ENCODE results near the gene MESP2. TPM values are rescaled to one million over a fixed set of nuclear protein-coding genes. Genes with fewer than 3 reads are reported as not detected.
A peak's percentile ranks its signal among the peaks of the same experiment; 100 is the strongest.

Gene MESP2
- total and polyA plus RNA-seq, 2 donors (not counting 1 experiment from before 2014, with no cell fraction given): 0.99 TPM; not detected in 1

GRCh38 chr15:89772932-89773583, 3.1 kb upstream of the MESP2 start:
- Histone ChIP-seq H3K27me3 (ENCODE audit: control insufficient read depth, insufficient read depth, low read length) (no peaks in the 10 kb centered on the region), H3K9me3 (ENCODE audit: control insufficient read depth, insufficient read depth, low read depth, low read length) (no peaks in the 10 kb centered on the region), H3K4me2 (ENCODE audit: extremely low read depth, insufficient read depth, low read length) (no peak overlapping the region), H3K36me3 (ENCODE audit: control insufficient read depth, insufficient read depth, low read length) (no peaks in the 10 kb centered on the region), H3K9ac (ENCODE audit: insufficient read depth, low read length) (no peak overlapping the region), H3K4me3 (replicated peaks in 1 of 4; ENCODE audit: control extremely low read depth in 1 of 4, insufficient read depth in 1 of 4, low read depth in 3 of 4, low read length in 4 of 4) (no peak overlapping the region), H4K20me1 (ENCODE audit: control insufficient read depth, extremely low read depth, insufficient read depth, low read length) (no peaks in the 10 kb centered on the region), H3K4me1 (ENCODE audit: control insufficient read depth, extremely low read depth, insufficient read depth, low read length) (peaks cover 6% of the 10 kb centered on the region), H3K79me2 (ENCODE audit: control insufficient read depth, insufficient read depth, low read length) (no peaks in the 10 kb centered on the region), H2AFZ (ENCODE audit: low read length) (no peak overlapping the region), H3K27ac (ENCODE audit: insufficient read depth, low read length) (no peak overlapping the region)
- DNase-seq (ENCODE audit: low read depth in 2 of 2): peak; percentile 20 to 36
- TF ChIP-seq EZH2 (IDR thresholded peaks at IDR 0.05; ENCODE audit: low read length, missing control alignments): no peak
- TF ChIP-seq, protein P1, sequence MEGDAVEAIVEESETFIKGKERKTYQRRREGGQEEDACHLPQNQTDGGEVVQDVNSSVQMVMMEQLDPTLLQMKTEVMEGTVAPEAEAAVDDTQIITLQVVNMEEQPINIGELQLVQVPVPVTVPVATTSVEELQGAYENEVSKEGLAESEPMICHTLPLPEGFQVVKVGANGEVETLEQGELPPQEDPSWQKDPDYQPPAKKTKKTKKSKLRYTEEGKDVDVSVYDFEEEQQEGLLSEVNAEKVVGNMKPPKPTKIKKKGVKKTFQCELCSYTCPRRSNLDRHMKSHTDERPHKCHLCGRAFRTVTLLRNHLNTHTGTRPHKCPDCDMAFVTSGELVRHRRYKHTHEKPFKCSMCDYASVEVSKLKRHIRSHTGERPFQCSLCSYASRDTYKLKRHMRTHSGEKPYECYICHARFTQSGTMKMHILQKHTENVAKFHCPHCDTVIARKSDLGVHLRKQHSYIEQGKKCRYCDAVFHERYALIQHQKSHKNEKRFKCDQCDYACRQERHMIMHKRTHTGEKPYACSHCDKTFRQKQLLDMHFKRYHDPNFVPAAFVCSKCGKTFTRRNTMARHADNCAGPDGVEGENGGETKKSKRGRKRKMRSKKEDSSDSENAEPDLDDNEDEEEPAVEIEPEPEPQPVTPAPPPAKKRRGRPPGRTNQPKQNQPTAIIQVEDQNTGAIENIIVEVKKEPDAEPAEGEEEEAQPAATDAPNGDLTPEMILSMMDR (conservative IDR thresholded peaks at IDR 0.05 in 1 of 2, IDR thresholded peaks at IDR 0.05 in 1 of 2; ENCODE audit: low read depth in 1 of 2, low read length in 2 of 2): peak; percentile 29 to 44

- Histone ChIP-seq H3K9me3 (ENCODE audit: control insufficient read depth, insufficient read depth, low read depth, low read length) (no peaks in the 10 kb centered on the region), H3K27me3 (ENCODE audit: control insufficient read depth, insufficient read depth, low read length) (no peaks in the 10 kb centered on the region), H3K27ac (ENCODE audit: insufficient read depth, low read length) (no peak overlapping the region), H3K4me3 (replicated peaks in 1 of 4; ENCODE audit: control extremely low read depth in 1 of 4, insufficient read depth in 1 of 4, low read depth in 3 of 4, low read length in 4 of 4) (no peak overlapping the region), H3K4me2 (ENCODE audit: extremely low read depth, insufficient read depth, low read length) (no peak overlapping the region), H2AFZ (ENCODE audit: low read length) (no peak overlapping the region), H3K79me2 (ENCODE audit: control insufficient read depth, insufficient read depth, low read length) (no peaks in the 10 kb centered on the region), H3K4me1 (ENCODE audit: control insufficient read depth, extremely low read depth, insufficient read depth, low read length) (peaks cover 6% of the 10 kb centered on the region), H3K36me3 (ENCODE audit: control insufficient read depth, insufficient read depth, low read length) (no peaks in the 10 kb centered on the region), H3K9ac (ENCODE audit: insufficient read depth, low read length) (no peak overlapping the region), H4K20me1 (ENCODE audit: control insufficient read depth, extremely low read depth, insufficient read depth, low read length) (no peaks in the 10 kb centered on the region)
- no peak for DNase-seq (ENCODE audit: low read depth in 2 of 2)
- TF ChIP-seq, protein P1 (conservative IDR thresholded peaks at IDR 0.05 in 1 of 2, IDR thresholded peaks at IDR 0.05 in 1 of 2; ENCODE audit: low read depth in 1 of 2, low read length in 2 of 2): no peak
- TF ChIP-seq EZH2 (IDR thresholded peaks at IDR 0.05; ENCODE audit: low read length, missing control alignments): no peak
These were observed 1.6 kb upstream of the MESP2 start for GRCh38 chr15:89774492-89774891.

- Histone ChIP-seq H3K4me2 (ENCODE audit: extremely low read depth, insufficient read depth, low read length) (peak overlapping the region; percentile 61), H3K27ac (ENCODE audit: insufficient read depth, low read length) (no peak overlapping the region), H3K27me3 (ENCODE audit: control insufficient read depth, insufficient read depth, low read length) (no peaks in the 10 kb centered on the region), H3K4me1 (ENCODE audit: control insufficient read depth, extremely low read depth, insufficient read depth, low read length) (no peaks in the 10 kb centered on the region), H3K9me3 (ENCODE audit: control insufficient read depth, insufficient read depth, low read depth, low read length) (no peaks in the 10 kb centered on the region), H2AFZ (ENCODE audit: low read length) (no peak overlapping the region), H3K9ac (ENCODE audit: insufficient read depth, low read length) (no peak overlapping the region), H3K4me3 (replicated peaks in 1 of 4; ENCODE audit: control extremely low read depth in 1 of 4, insufficient read depth in 1 of 4, low read depth in 3 of 4, low read length in 4 of 4) (peak overlapping the region in 1 of 4 experiments; percentile 52), H4K20me1 (ENCODE audit: control insufficient read depth, extremely low read depth, insufficient read depth, low read length) (no peaks in the 10 kb centered on the region), H3K79me2 (ENCODE audit: control insufficient read depth, insufficient read depth, low read length) (no peaks in the 10 kb centered on the region), H3K36me3 (ENCODE audit: control insufficient read depth, insufficient read depth, low read length) (no peaks in the 10 kb centered on the region)
- no peak for DNase-seq (ENCODE audit: low read depth in 2 of 2)
- TF ChIP-seq EZH2 (IDR thresholded peaks at IDR 0.05; ENCODE audit: low read length, missing control alignments): no peak
- TF ChIP-seq, protein P1 (conservative IDR thresholded peaks at IDR 0.05 in 1 of 2, IDR thresholded peaks at IDR 0.05 in 1 of 2; ENCODE audit: low read depth in 1 of 2, low read length in 2 of 2): no peak
These were observed 317 bp upstream of the MESP2 start for GRCh38 chr15:89775815-89776214.
